ENCODE data around the gene HS3ST2.
"Not testable (repeated sequence)": the region's sequence is repeated elsewhere in the genome, so short reads cannot be mapped to it uniquely, and the experiment has no call there.

HS3ST2 gene

GRCh38 chr16:22885951-22886350 lies 72.0 kb downstream of the HS3ST2 start:
- no peak for DNase-seq

GRCh38 chr16:22886927-22887326 lies 73.0 kb downstream of the HS3ST2 start:
- DNase-seq: no peak

GRCh38 chr16:22887445-22887844 lies 73.5 kb downstream of the HS3ST2 start:
- DNase-seq: no peak

- DNase-seq: no peak
Measured at GRCh38 chr16:22888791-22889190, 74.8 kb downstream of the HS3ST2 start.

- DNase-seq: no peak
Measured at GRCh38 chr16:22890976-22891375, 77.0 kb downstream of the HS3ST2 start.

- DNase-seq: no peak
Measured at GRCh38 chr16:22897184-22897583, 83.2 kb downstream of the HS3ST2 start.

- DNase-seq: no peak
Measured at GRCh38 chr16:22898131-22898530, 84.2 kb downstream of the HS3ST2 start.

GRCh38 chr16:22898874-22899348 lies 84.9 kb downstream of the HS3ST2 start:
- peak; percentile 50 for DNase-seq

- DNase-seq: not testable (repeated sequence)
Measured at GRCh38 chr16:22899567-22899966, 85.6 kb downstream of the HS3ST2 start.

GRCh38 chr16:22900863-22901262 lies 86.9 kb downstream of the HS3ST2 start:
- no peak for DNase-seq

GRCh38 chr16:22901563-22901962 lies 87.6 kb downstream of the HS3ST2 start:
- no peak for DNase-seq

- DNase-seq: no peak
Measured at GRCh38 chr16:22903716-22904115, 89.8 kb downstream of the HS3ST2 start.

- no peak for DNase-seq
Measured at GRCh38 chr16:22912654-22913053, 98.7 kb downstream of the HS3ST2 start.

- no peak for DNase-seq
Measured at GRCh38 chr16:22915003-22915402, 101.0 kb downstream of the HS3ST2 start.

- no peak for DNase-seq
Measured at GRCh38 chr16:22923491-22923890, 109.5 kb downstream of the HS3ST2 start.

- no peak for DNase-seq
Measured at GRCh38 chr16:22924492-22924891, 110.5 kb downstream of the HS3ST2 start.

- no peak for DNase-seq
Measured at GRCh38 chr16:22926105-22926751, 112.3 kb downstream of the HS3ST2 start.

- no peak for DNase-seq
Measured at GRCh38 chr16:22927306-22927705, 113.3 kb downstream of the HS3ST2 start.

- no peak for DNase-seq
Measured at GRCh38 chr16:22928882-22929435, 115.0 kb downstream of the HS3ST2 start.

GRCh38 chr16:22929461-22929860 lies 115.5 kb downstream of the HS3ST2 start:
- no peak for DNase-seq

- no peak for DNase-seq
Measured at GRCh38 chr16:22932032-22932771, 118.2 kb downstream of the HS3ST2 start.

- DNase-seq: no peak
Measured at GRCh38 chr16:22933173-22933572, 119.2 kb downstream of the HS3ST2 start.

- DNase-seq: no peak
Measured at GRCh38 chr16:22934786-22935185, 120.8 kb downstream of the HS3ST2 start.

- no peak for DNase-seq
Measured at GRCh38 chr16:22937169-22937568, 123.2 kb downstream of the HS3ST2 start.

Measured in stimulated activated CD4-positive, alpha-beta T cell treated with anti-CD3 and anti-CD28 coated beads, Interleukin-1b, Interleukin-23, amount 100 ng/mL, for 48 hours (primary cell).